ENCODE measurements around the gene KIAA1958.

The KIAA1958 gene

GRCh38 chr9:112529316-112529715 is 42.7 kb downstream of the KIAA1958 start:
- Histone ChIP-seq H3K36me3 (replicated peaks; ENCODE audit: low read depth, low read length) (no peaks in the 10 kb centered on the region), H3K4me3 (ENCODE audit: low read length) (no peak overlapping the region), H3K4me1 (ENCODE audit: low read length) (no peaks in the 10 kb centered on the region), H3K4me2 (ENCODE audit: low read length) (no peak overlapping the region), H4K20me1 (ENCODE audit: insufficient read depth, low read length) (0 out of 2 replicates have a peak, but pooled peaks cover 3% of the 10 kb centered on the region), H3K79me2 (ENCODE audit: low read length) (peaks cover 7% of the 10 kb centered on the region), H2AFZ (ENCODE audit: low read depth, low read length) (no peak overlapping the region), H3K9ac (ENCODE audit: low read length) (no peak overlapping the region), H3K27me3 (ENCODE audit: low read depth, low read length) (no peaks in the 10 kb centered on the region), H3K9me3 (ENCODE audit: insufficient read depth, low read length) (no peaks in the 10 kb centered on the region), H3K27ac (ENCODE audit: low read length) (no peak overlapping the region)
- TF ChIP-seq CTCF (IDR thresholded peaks at IDR 0.05; ENCODE audit: low read depth, low read length) (no peak), EZH2phosphoT487 (IDR thresholded peaks at IDR 0.05; ENCODE audit: low read depth) (no peak)

- Histone ChIP-seq H2AFZ (ENCODE audit: low read depth, low read length) (no peak overlapping the region), H3K9ac (ENCODE audit: low read length) (no peak overlapping the region), H3K36me3 (replicated peaks; ENCODE audit: low read depth, low read length) (no peaks in the 10 kb centered on the region), H3K9me3 (ENCODE audit: insufficient read depth, low read length) (no peaks in the 10 kb centered on the region), H3K4me2 (ENCODE audit: low read length) (no peak overlapping the region), H3K27me3 (ENCODE audit: low read depth, low read length) (no peaks in the 10 kb centered on the region), H3K27ac (ENCODE audit: low read length) (no peak overlapping the region), H3K4me3 (ENCODE audit: low read length) (no peak overlapping the region), H4K20me1 (ENCODE audit: insufficient read depth, low read length) (0 out of 2 replicates have a peak, but pooled peaks cover 3% of the 10 kb centered on the region), H3K79me2 (ENCODE audit: low read length) (peaks cover 7% of the 10 kb centered on the region), H3K4me1 (ENCODE audit: low read length) (no peaks in the 10 kb centered on the region)
- TF ChIP-seq CTCF (IDR thresholded peaks at IDR 0.05; ENCODE audit: low read depth, low read length), result no peak
- TF ChIP-seq EZH2phosphoT487 (IDR thresholded peaks at IDR 0.05; ENCODE audit: low read depth), result no peak
These were observed 44.2 kb downstream of the KIAA1958 start for GRCh38 chr9:112530751-112531205.

GRCh38 chr9:112531666-112532282 is 45.1 kb downstream of the KIAA1958 start:
- Histone ChIP-seq H3K27me3 (ENCODE audit: low read depth, low read length) (no peaks in the 10 kb centered on the region), H3K27ac (ENCODE audit: low read length) (no peak overlapping the region), H4K20me1 (ENCODE audit: insufficient read depth, low read length) (0 out of 2 replicates have a peak, but pooled peaks cover 3% of the 10 kb centered on the region), H3K4me3 (ENCODE audit: low read length) (no peak overlapping the region), H3K36me3 (replicated peaks; ENCODE audit: low read depth, low read length) (no peaks in the 10 kb centered on the region), H3K9me3 (ENCODE audit: insufficient read depth, low read length) (no peaks in the 10 kb centered on the region), H3K79me2 (ENCODE audit: low read length) (peaks cover 7% of the 10 kb centered on the region), H2AFZ (ENCODE audit: low read depth, low read length) (no peak overlapping the region), H3K9ac (ENCODE audit: low read length) (no peak overlapping the region), H3K4me2 (ENCODE audit: low read length) (no peak overlapping the region), H3K4me1 (ENCODE audit: low read length) (no peaks in the 10 kb centered on the region)
- no peak for TF ChIP-seq EZH2phosphoT487 (IDR thresholded peaks at IDR 0.05; ENCODE audit: low read depth)
- no peak for TF ChIP-seq CTCF (IDR thresholded peaks at IDR 0.05; ENCODE audit: low read depth, low read length)

- H3K9me3 ChIP-seq (ENCODE audit: insufficient read depth, low read length), result no peaks in the 10 kb centered on the region
- H2AFZ ChIP-seq (ENCODE audit: low read depth, low read length), result no peak overlapping the region
- no peak for TF ChIP-seq CTCF (IDR thresholded peaks at IDR 0.05; ENCODE audit: low read depth, low read length)
- TF ChIP-seq EZH2phosphoT487 (IDR thresholded peaks at IDR 0.05; ENCODE audit: low read depth), result no peak
- H3K36me3 ChIP-seq (replicated peaks; ENCODE audit: low read depth, low read length), result no peaks in the 10 kb centered on the region
- 0 out of 2 replicates have a peak, but pooled peaks cover 3% of the 10 kb centered on the region for H4K20me1 ChIP-seq (ENCODE audit: insufficient read depth, low read length)
- no peaks in the 10 kb centered on the region for H3K4me1 ChIP-seq (ENCODE audit: low read length)
- H3K4me3 ChIP-seq (ENCODE audit: low read length), result no peak overlapping the region
- no peaks in the 10 kb centered on the region for H3K27me3 ChIP-seq (ENCODE audit: low read depth, low read length)
- H3K9ac ChIP-seq (ENCODE audit: low read length), result no peak overlapping the region
- H3K79me2 ChIP-seq (ENCODE audit: low read length), result peaks cover 7% of the 10 kb centered on the region
- no peak overlapping the region for H3K4me2 ChIP-seq (ENCODE audit: low read length)
- H3K27ac ChIP-seq (ENCODE audit: low read length), result no peak overlapping the region
These were observed 45.8 kb downstream of the KIAA1958 start for GRCh38 chr9:112532427-112532826.

All from OCI-LY3 (cell line).